Tibial nerve (tissue), 4 donors: ENCODE results near the gene CRYGN.

ENCODE experiments used
- CTCF ChIP-seq, 5 experiments: fragments of 200-600 bp in 3 of 5; fragments of 450-650 bp in 2 of 5; sonication (generic) in 3 of 5; IDR thresholded peaks; one replicate each; pipeline ENCODE4 v1.5.1; 2016 to 2019; ENCODE audit warnings: antibody characterized with exemption in 5 of 5, mild to moderate bottlenecking in 3 of 5, moderate library complexity in 2 of 5
- EP300 ChIP-seq, 2 donors: sonication (generic); formaldehyde crosslinking; IDR thresholded peaks; one replicate each; pipeline ENCODE4 v1.6.1; 2017; ENCODE audit warnings: antibody characterized with exemption in 2 of 2, mild to moderate bottlenecking in 1 of 2
- POLR2A ChIP-seq, 2 donors: fragments of 450-650 bp; IDR thresholded peaks; one replicate each; pipeline ENCODE4 v1.6.1; 2017; ENCODE audit warnings: antibody characterized with exemption in 2 of 2, mild to moderate bottlenecking in 2 of 2, moderate library complexity in 2 of 2

- TF ChIP-seq CTCF (IDR thresholded peaks at IDR 0.05) (no peak), POLR2A (IDR thresholded peaks at IDR 0.05) (no peak), EP300 (IDR thresholded peaks at IDR 0.05) (no peak)
Observed at GRCh38 chr7:151439855-151440798, at the start of gene CRYGN.
